Measurements from ENCODE around the gene CPXCR1.
"Not testable (repeated sequence)": the region's sequence is repeated elsewhere in the genome, so short reads cannot be mapped to it uniquely, and the experiment has no call there.

The CPXCR1 gene

DNA sequence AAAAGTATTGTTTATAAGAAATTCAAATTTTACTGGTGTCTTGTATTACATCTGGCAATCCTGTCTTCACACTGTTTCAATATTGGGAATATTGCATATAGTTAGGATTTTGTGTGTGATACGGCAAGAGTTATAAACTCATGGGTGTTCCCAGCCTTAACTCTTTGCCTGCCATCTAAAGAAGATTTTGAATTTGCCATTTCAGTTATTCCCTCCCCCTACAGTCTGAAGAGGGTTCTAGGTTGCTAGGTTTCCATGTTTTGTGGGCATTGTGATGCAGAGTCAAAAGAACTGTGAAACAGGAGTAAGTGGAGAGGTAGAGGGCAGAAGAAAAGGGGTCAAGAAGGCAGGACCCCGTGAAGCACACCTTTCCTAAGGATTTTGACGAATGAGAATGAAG is at the start of gene CPXCR1:
CPXCR1 (plus strand) TSS at position 301 of the 400 bp plus-strand sequence. CDS start 6,190 bp downstream, outside the sequence.
- TF ChIP-seq, protein P1, sequence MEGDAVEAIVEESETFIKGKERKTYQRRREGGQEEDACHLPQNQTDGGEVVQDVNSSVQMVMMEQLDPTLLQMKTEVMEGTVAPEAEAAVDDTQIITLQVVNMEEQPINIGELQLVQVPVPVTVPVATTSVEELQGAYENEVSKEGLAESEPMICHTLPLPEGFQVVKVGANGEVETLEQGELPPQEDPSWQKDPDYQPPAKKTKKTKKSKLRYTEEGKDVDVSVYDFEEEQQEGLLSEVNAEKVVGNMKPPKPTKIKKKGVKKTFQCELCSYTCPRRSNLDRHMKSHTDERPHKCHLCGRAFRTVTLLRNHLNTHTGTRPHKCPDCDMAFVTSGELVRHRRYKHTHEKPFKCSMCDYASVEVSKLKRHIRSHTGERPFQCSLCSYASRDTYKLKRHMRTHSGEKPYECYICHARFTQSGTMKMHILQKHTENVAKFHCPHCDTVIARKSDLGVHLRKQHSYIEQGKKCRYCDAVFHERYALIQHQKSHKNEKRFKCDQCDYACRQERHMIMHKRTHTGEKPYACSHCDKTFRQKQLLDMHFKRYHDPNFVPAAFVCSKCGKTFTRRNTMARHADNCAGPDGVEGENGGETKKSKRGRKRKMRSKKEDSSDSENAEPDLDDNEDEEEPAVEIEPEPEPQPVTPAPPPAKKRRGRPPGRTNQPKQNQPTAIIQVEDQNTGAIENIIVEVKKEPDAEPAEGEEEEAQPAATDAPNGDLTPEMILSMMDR (IDR thresholded peaks at IDR 0.05; ENCODE audit: borderline replicate concordance, insufficient read depth, low read depth, low read length), result no peak
- no peak within 1 kb of the TSS for H3K4me3 ChIP-seq (ENCODE audit: low read depth, low read length)

DNA sequence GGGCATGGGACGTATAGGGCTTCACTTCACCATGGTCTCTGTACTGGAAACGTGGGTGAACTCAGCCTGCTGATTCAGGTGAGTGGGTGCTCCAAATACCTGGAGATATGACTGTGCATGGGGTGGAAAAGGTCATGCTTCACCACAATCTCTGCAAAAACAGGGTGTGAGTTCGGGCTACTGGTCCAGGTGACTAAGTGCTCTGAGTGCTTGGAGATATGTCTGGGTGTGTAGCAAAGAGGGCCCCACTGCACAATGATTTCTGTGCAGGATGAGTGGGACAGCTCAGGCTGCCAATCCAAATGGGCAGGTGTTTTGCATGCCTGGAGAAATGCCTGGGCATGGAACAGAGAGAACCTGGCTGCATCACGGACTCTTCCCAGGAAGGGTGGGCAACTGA is 11.2 kb upstream of the CPXCR1 start:
- no peak overlapping the region for H3K4me3 ChIP-seq (ENCODE audit: low read depth, low read length)
- TF ChIP-seq, protein P1 (IDR thresholded peaks at IDR 0.05; ENCODE audit: borderline replicate concordance, insufficient read depth, low read depth, low read length), result no peak

DNA sequence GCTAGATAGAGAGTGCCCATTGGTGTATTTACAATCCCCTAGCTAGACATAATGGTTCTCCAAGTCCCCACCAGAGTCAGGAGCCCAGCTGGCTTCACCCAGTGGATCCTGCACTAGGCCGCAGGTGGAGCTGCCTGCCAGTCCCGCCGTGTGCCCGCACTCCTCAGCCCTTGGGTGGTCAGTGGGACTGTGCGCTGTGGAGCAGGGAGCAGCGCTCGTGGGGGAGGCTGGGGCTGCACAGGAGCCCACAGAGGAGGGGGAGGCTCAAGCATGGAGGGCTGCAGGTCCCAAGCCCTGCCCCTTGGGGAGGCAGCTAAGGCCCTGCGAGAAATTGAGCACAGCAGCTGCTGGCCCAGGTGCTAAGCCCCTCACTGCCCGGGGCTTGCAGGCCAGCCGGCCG is 810 bp upstream of the CPXCR1 start:
- not testable (repeated sequence) for H3K4me3 ChIP-seq (ENCODE audit: low read depth, low read length)

DNA sequence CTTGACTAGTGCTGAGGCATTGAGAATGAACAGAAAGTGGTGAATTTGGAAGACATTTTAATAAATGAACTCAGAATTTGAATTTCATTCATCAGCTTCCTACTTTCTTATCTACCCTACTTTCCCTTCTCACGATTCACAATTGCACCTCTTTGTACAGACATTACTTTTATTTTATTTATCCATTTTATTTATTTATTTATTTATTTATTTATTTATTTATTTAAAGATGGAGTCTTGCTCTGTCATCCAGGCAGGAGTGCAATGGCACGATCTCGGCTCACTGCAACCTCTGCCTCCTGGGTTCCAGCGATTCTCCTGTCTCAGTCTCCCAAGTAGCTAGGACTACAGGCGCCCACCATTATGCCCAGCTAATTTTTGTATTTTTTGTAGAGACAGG is 5.3 kb downstream of the CPXCR1 start:
- not testable (repeated sequence) for H3K4me3 ChIP-seq (ENCODE audit: low read depth, low read length)

DNA sequence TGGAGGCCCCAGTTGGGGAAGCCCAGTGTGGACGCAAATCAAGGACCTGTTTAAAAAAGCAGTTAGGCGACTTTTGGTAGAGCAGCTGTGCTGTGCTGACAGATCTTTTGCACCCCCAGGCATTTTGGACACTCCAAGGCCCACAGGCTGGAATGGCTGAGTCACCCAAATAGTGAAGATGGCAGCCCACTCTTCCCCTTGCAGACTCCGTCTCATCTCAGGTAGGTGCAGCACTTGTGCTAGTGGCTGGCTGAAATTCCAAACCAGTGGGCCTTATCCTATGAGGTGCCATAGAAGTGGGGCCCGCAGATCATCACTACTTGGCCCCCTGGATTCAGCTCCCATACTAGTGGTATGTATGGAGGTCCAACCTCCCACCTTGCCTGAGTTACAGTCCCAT is 42.8 kb downstream of the CPXCR1 start:
- H3K4me3 ChIP-seq (ENCODE audit: low read depth, low read length), result no peak overlapping the region
- TF ChIP-seq, protein P1 (IDR thresholded peaks at IDR 0.05; ENCODE audit: borderline replicate concordance, insufficient read depth, low read depth, low read length), result no peak
